Parathyroid adenoma (tissue), 2 donors: ENCODE results near the gene FYN.
A peak's percentile ranks its signal among the peaks of the same experiment; 100 is the strongest.

Experiments used
- H2AFZ ChIP-seq: fragments of 300-600 bp; sonication (generic); one replicate; pipeline ENCODE4 v1.7.0; 2017; ENCODE audit warnings: antibody characterized with exemption, mild to moderate bottlenecking
- H3K27ac ChIP-seq: fragments of 300-600 bp; sonication (generic); one replicate; pipeline ENCODE4 v1.7.0; 2017
- H3K27me3 ChIP-seq: fragments of 300-600 bp; sonication (generic); one replicate; pipeline ENCODE4 v1.7.0; 2017; ENCODE audit warnings: low read length; ENCODE audit not compliant: control insufficient read depth, insufficient read depth
- H3K36me3 ChIP-seq: fragments of 300-600 bp; sonication (generic); one replicate; pipeline ENCODE4 v1.7.0; 2017; ENCODE audit warnings: low read length; ENCODE audit not compliant: control insufficient read depth, insufficient read depth
- H3K4me1 ChIP-seq: fragments of 300-600 bp; sonication (generic); one replicate; pipeline ENCODE4 v1.7.0; 2017; ENCODE audit warnings: control low read depth
- H3K4me2 ChIP-seq: fragments of 300-600 bp; sonication (generic); one replicate; pipeline ENCODE4 v1.7.0; 2017; ENCODE audit warnings: low read length
- H3K4me3 ChIP-seq: fragments of 300-600 bp; sonication (generic); one replicate; pipeline ENCODE4 v1.7.0; 2017; ENCODE audit warnings: low read depth, low read length
- H3K79me2 ChIP-seq: fragments of 300-600 bp; sonication (generic); one replicate; pipeline ENCODE4 v1.7.0; 2017; ENCODE audit warnings: control low read depth
- H3K9ac ChIP-seq: fragments of 300-600 bp; sonication (generic); one replicate; pipeline ENCODE4 v1.7.0; 2017; ENCODE audit warnings: mild to moderate bottlenecking
- H3K9me3 ChIP-seq: fragments of 300-600 bp; sonication (generic); one replicate; pipeline ENCODE4 v1.7.0; 2017; ENCODE audit warnings: low read length; ENCODE audit not compliant: control insufficient read depth
- CTCF ChIP-seq: fragments of 300-600 bp; sonication (generic); IDR thresholded peaks from one replicate; pipeline ENCODE4 v1.7.0; 2017; ENCODE audit warnings: antibody characterized with exemption, mild to moderate bottlenecking
- donor health status: primary hyperparathyroidism.

The FYN gene

GRCh38 chr6:111812060-111813038, 60.9 kb downstream of the FYN start:
- Histone ChIP-seq H3K4me2 (no peak overlapping the region), H3K4me3 (no peak overlapping the region), H2AFZ (peak overlapping the region; percentile 60), H3K27ac (peak overlapping the region; percentile 48), H3K79me2 (no peaks in the 10 kb centered on the region), H3K9me3 (no peaks in the 10 kb centered on the region), H3K27me3 (no peaks in the 10 kb centered on the region), H3K9ac (no peak overlapping the region), H3K36me3 (no peaks in the 10 kb centered on the region), H3K4me1 (peaks cover 19% of the 10 kb centered on the region)
- no peak for TF ChIP-seq CTCF

DNA sequence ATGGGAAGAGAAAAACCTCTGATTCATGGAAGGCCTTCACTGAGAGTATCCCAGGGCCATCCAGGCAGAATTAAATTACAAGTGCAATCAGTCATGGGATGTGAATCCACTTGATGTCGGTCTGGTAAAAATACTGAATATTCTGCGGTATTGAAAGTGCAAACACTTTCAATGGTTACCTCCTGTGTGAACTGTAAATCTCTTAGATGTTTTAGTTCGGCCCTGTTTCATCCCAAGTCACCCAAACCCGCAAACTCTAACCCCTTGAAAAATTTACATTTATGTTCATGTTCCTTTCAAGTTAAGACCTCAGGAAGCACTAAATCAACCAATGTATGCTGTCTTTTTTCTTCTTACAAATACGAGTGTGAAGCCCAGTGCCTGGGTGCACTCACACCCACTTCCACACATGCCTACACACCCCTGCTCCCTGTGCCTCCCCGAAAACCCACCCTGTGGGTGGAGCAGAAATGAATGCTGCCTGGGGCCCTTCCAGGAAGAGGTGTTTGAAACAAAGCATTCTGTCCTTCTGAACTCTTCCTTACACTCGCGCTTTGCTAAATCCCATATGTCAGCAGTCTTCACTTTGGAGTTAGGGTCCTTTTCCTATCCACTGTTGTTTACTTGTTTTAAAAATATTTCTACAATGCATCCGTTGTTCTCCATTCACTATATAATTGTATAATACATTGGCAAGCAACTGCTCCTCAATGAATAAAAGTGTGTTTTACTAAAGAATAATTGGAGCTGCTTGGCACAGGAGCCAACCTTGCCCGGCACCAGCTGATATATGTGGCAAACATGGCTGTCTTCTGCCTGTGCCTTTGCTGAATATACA, 62.7 kb downstream of the FYN start:
- Histone ChIP-seq H3K27me3 (no peaks in the 10 kb centered on the region), H2AFZ (no peak overlapping the region), H3K27ac (no peak overlapping the region), H3K9me3 (no peaks in the 10 kb centered on the region), H3K79me2 (peaks cover 2% of the 10 kb centered on the region), H3K9ac (no peak overlapping the region), H3K4me3 (no peak overlapping the region), H3K4me1 (peaks cover 29% of the 10 kb centered on the region), H3K36me3 (no peaks in the 10 kb centered on the region), H3K4me2 (no peak overlapping the region)
- no peak for TF ChIP-seq CTCF

DNA sequence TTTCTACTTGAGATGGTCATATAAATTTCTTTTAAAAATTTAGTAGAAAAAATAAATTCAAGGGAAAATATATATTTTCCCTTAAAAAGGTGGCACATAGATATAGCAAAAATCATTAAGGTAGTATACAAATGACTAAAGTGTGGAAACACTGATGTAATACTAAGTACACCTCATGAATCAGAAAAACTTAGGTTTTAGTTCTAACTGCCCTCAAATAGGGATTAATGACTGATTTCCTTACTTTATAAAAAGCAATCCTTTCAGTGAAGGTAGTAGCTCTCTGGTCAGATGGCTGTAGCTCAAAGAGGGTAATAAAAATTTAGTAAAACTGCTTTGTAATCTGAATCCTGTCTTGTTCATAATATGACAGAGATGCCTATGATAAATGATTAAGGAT, 63.5 kb downstream of the FYN start:
- Histone ChIP-seq H3K9me3 (no peaks in the 10 kb centered on the region), H3K36me3 (no peaks in the 10 kb centered on the region), H3K27me3 (no peaks in the 10 kb centered on the region), H3K4me1 (peaks cover 32% of the 10 kb centered on the region), H3K79me2 (peaks cover 2% of the 10 kb centered on the region), H2AFZ (no peak overlapping the region), H3K4me3 (no peak overlapping the region), H3K9ac (no peak overlapping the region), H3K27ac (no peak overlapping the region), H3K4me2 (no peak overlapping the region)
- TF ChIP-seq CTCF, result no peak

DNA sequence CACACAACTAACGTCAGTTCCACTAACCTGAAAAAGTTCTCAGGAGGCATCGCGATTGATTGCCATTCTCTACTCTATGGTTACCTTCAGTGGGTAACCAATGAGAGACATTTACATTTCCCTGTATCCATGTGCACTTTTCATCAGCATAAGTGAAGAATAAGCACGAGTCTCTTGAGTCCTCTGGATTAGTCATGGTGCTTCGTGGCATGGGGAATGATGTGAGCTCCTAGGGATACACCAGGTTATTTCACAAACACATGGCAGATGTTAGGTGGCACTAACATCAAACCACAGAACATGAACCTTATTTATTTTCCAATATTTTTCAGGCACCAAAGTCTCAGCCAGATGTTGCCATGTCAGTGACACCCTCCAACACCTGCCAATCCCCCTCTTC, 64.0 kb downstream of the FYN start:
- no peak overlapping the region for H3K9ac ChIP-seq
- H3K27ac ChIP-seq, result no peak overlapping the region
- no peaks in the 10 kb centered on the region for H3K27me3 ChIP-seq
- H3K4me3 ChIP-seq, result no peak overlapping the region
- peaks cover 36% of the 10 kb centered on the region for H3K4me1 ChIP-seq
- H2AFZ ChIP-seq, result no peak overlapping the region
- TF ChIP-seq CTCF, result no peak
- H3K4me2 ChIP-seq, result no peak overlapping the region
- no peaks in the 10 kb centered on the region for H3K9me3 ChIP-seq
- H3K79me2 ChIP-seq, result peaks cover 2% of the 10 kb centered on the region
- no peaks in the 10 kb centered on the region for H3K36me3 ChIP-seq
